HepG2 (cell line): ENCODE data around the gene SMARCB1.

ENCODE experiments used
- ATF7 ChIP-seq, 2 experiments: fragments of 450-650 bp in 1 of 2; sonication (generic) in 1 of 2; formaldehyde crosslinking in 1 of 2; IDR thresholded peaks; 2 replicates each; pipeline versions ENCODE4 v1.4.0 to v1.6.1; 2016 to 2020; ENCODE audit warnings: antibody characterized with exemption in 1 of 2, mild to moderate bottlenecking in 1 of 2, missing genetic modification reagents in 1 of 2
- CBX5 ChIP-seq: sonication (generic); formaldehyde crosslinking; IDR thresholded peaks from 2 replicates; pipeline ENCODE4 v1.4.0; 2020; ENCODE audit warnings: missing genetic modification reagents, borderline replicate concordance
- CTCF ChIP-seq: sonication (generic); formaldehyde crosslinking; IDR thresholded peaks from 2 replicates; pipeline ENCODE4 v1.5.0; 2020; ENCODE audit warnings: mild to moderate bottlenecking, missing genetic modification reagents, moderate library complexity
- FOXP1 ChIP-seq, 2 experiments: fragments of 450-650 bp in 1 of 2; IDR thresholded peaks; 2 replicates each; pipeline ENCODE4 v1.6.1; 2017 to 2018; ENCODE audit warnings: antibody characterized with exemption in 1 of 2
- HNF1A ChIP-seq, 2 experiments: sonication (generic) in 1 of 2; formaldehyde crosslinking in 1 of 2; IDR thresholded peaks; 2 replicates each; pipeline versions ENCODE4 v1.4.0 to v1.6.1; 2016 to 2020; ENCODE audit warnings: borderline replicate concordance in 1 of 2, low read depth in 1 of 2, mild to moderate bottlenecking in 1 of 2, missing genetic modification reagents in 1 of 2
- MXD3 ChIP-seq: IDR thresholded peaks from 2 replicates; pipeline ENCODE4 v1.6.1; 2016; ENCODE audit warnings: mild to moderate bottlenecking, missing biosample characterization, missing genetic modification reagents
- PHF5A ChIP-seq: IDR thresholded peaks from one replicate; pipeline ENCODE4 v1.6.1; 2018; ENCODE audit warnings: low read depth, missing genetic modification reagents; ENCODE audit not compliant: unreplicated experiment
- ZNF280D ChIP-seq: sonication (generic); formaldehyde crosslinking; IDR thresholded peaks from 2 replicates; pipeline ENCODE4 v1.5.1; 2020; ENCODE audit warnings: mild to moderate bottlenecking, missing genetic modification reagents

- TF ChIP-seq CBX5 (CRISPR knock-in tag) (no peak), HNF1A (IDR thresholded peaks at IDR 0.05; ENCODE audit: low read depth) (no peak), HNF1A (CRISPR knock-in tag; IDR thresholded peaks at IDR 0.05; ENCODE audit: borderline replicate concordance) (no peak), MXD3 (CRISPR knock-in tag) (no peak), FOXP1 (IDR thresholded peaks at IDR 0.05) (no peak), FOXP1 (CRISPR knock-in tag; IDR thresholded peaks at IDR 0.05) (no peak), ZNF280D (CRISPR knock-in tag) (no peak), CTCF (no peak), ATF7 (IDR thresholded peaks at IDR 0.05) (no peak), ATF7 (CRISPR knock-in tag; IDR thresholded peaks at IDR 0.05) (no peak), PHF5A (no peak)
Observed at GRCh38 chr22:23835484-23836144, 48.8 kb downstream of the SMARCB1 start.
